A549 treated with CpdA at 1 μM for 4 hours (cell line): Measurements from ENCODE around the gene C5orf58. TPM values are rescaled to one million over a fixed set of nuclear protein-coding genes. Genes with fewer than 3 reads are reported as not detected.

ENCODE experiments used
- total RNA-seq: library from RNA; stranded (reverse); fragments of 200-300 nt; extraction: Qiagen RNA extraction; gene quantifications from 5 replicates; pipeline ENCODE4 v1.2.3, GENCODE V29; 2022; ENCODE audit warnings: low read depth

C5orf58 gene
- not detected in 5 replicates for total RNA-seq

GRCh38 chr5:170232786-170233185 lies at the start of gene C5orf58:
C5orf58 (plus strand) TSS chr5:170232985; CDS start chr5:170234977, 1,992 bp downstream.

Other genes with a start within 250 kb of the C5orf58 start
- gene FOXI1, start 127.1 kb upstream of the C5orf58 start, total RNA-seq: not detected in 5 replicates
- not detected in 5 replicates for gene LCP2, start 64.8 kb downstream of the C5orf58 start, total RNA-seq
- not detected in 5 replicates for gene KCNMB1, start 156.4 kb downstream of the C5orf58 start, total RNA-seq